ENCODE data around the gene CDYL2. TPM values are rescaled to one million over a fixed set of nuclear protein-coding genes. Genes with fewer than 3 reads are reported as not detected.
"Not testable (repeated sequence)": the region's sequence is repeated elsewhere in the genome, so short reads cannot be mapped to it uniquely, and the experiment has no call there.

Gene CDYL2
- total RNA-seq, 1 experiment from 2014 or later = 1.6 TPM

DNA sequence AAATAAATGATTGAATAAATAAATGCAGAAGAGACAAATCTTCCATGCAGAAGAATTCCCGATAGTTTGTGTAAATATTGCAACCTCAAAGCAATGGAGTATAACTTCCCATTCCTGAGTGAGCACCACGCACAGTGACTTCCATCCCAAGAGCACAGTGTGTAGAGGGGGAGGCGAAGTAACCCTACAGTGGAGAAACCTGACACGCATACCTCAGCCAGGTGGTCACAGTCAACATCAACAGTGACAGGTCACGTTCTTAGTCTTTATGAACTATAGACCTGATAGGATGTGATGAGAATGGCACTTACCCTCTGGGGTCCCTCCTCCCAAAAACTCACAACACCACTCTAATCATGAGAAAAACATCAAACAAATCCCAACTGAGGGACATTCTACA lies 152.0 kb downstream of the CDYL2 start:
- no peaks in the 10 kb centered on the region for H3K36me3 ChIP-seq (replicated peaks; ENCODE audit: control insufficient read depth, insufficient read depth, low read length)
- no peak for DNase-seq
- H3K27me3 ChIP-seq (ENCODE audit: control insufficient read depth, insufficient read depth, low read length) = no peaks in the 10 kb centered on the region
- H3K4me3 ChIP-seq (ENCODE audit: insufficient read depth, low read depth, low read length) = no peak overlapping the region

DNA sequence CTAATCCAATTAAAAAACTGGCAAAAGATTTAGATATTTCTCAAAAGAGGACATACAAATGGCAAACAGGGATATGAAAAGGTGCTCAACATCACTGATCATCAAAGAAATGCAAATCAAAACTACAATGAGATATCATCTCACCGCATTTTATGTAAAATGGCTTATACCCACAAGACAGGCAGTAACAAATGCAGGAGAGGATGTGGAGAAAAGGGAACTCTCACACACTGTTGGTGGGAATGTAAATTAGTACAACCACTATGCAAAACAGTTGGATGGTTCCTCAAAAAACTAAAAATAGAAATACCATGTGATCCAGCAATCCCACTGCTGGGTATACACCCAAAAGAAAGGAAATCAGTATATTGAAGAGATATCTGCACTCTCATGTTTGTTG lies 154.1 kb downstream of the CDYL2 start:
- not testable (repeated sequence) for H3K36me3 ChIP-seq (replicated peaks; ENCODE audit: control insufficient read depth, insufficient read depth, low read length); DNase-seq; H3K4me3 ChIP-seq (ENCODE audit: insufficient read depth, low read depth, low read length); H3K27me3 ChIP-seq (ENCODE audit: control insufficient read depth, insufficient read depth, low read length)

DNA sequence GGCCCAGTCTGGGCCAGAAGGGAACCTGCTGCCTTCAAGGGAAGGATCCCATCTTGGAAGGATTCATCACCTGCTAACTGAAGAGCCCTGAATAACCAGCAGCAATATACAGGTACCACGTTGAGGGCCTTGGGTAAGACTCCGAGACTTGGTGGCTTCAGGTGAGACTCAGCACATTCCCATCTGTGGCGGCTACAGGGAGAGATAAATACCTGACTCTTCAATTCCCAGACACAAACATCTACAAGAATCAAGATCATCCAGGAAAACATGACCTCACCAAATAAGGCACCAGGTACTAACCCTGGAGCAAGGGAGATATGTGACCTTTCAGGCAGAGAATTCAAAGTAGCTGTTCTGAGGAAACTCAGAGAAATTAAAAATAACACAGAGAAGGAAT lies 164.1 kb downstream of the CDYL2 start:
- DNase-seq = no peak
- Histone ChIP-seq H3K27me3 (ENCODE audit: control insufficient read depth, insufficient read depth, low read length) (no peaks in the 10 kb centered on the region), H3K4me3 (ENCODE audit: insufficient read depth, low read depth, low read length) (no peak overlapping the region), H3K36me3 (replicated peaks; ENCODE audit: control insufficient read depth, insufficient read depth, low read length) (no peaks in the 10 kb centered on the region)

DNA sequence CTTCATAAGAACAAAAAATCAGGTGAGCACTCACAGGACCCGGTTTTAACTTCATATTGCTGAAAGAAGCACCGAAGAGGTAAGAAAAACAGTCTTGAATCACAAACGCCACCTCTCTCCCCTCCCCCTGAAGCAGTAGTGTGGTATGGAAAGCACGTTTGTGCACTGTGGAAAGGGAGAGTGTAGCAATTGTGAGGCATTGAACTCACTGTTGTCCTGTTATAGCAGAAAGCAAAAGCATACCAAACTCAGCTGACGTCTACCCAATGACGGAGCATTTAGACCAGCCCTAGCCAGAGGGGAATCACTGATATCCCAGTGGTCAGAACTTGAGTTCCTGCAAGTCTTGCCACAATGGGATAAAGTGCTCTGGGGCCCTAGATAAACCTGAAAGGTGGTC lies 164.8 kb downstream of the CDYL2 start:
- Histone ChIP-seq H3K27me3 (ENCODE audit: control insufficient read depth, insufficient read depth, low read length) (no peaks in the 10 kb centered on the region), H3K4me3 (ENCODE audit: insufficient read depth, low read depth, low read length) (no peak overlapping the region), H3K36me3 (replicated peaks; ENCODE audit: control insufficient read depth, insufficient read depth, low read length) (no peaks in the 10 kb centered on the region)
- no peak for DNase-seq

DNA sequence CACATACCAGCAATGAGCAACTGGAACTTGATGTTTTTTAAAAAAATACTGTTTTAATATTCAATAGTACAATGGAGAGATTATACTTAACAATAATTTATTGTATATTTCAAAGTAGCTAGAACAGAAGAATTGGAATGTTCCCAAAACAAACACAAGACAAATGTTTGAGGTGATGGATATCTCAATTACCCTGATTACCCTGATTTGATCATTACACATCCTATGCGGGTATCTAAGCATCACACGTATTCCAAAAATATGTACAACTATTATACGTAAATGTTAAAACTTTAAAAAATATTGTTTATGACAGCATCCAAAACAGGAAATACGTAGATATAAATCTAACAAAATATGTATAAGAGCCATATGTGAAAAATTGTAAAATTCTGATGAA lies 166.8 kb downstream of the CDYL2 start:
- H3K36me3 ChIP-seq (replicated peaks; ENCODE audit: control insufficient read depth, insufficient read depth, low read length) = no peaks in the 10 kb centered on the region
- no peak for DNase-seq
- H3K4me3 ChIP-seq (ENCODE audit: insufficient read depth, low read depth, low read length) = no peak overlapping the region
- no peaks in the 10 kb centered on the region for H3K27me3 ChIP-seq (ENCODE audit: control insufficient read depth, insufficient read depth, low read length)

DNA sequence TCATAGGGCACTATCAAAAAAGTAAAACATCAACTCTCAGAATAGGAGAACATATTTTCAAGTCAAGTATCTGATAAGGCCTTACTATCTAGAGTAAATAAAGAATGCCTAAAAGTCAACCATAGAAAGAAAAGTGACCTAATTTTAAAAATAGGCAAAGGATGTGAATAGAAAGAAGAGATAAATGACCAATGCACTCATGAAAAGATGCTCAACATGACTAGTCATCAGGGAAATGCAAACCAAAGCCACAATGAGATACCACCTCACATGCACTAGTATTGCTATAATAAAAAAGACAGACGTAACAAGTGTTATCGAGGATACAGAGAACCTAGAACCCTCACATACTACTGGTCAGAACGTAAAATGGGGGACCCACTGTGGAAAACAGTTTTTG lies 172.8 kb downstream of the CDYL2 start:
- Histone ChIP-seq H3K27me3 (ENCODE audit: control insufficient read depth, insufficient read depth, low read length) (no peaks in the 10 kb centered on the region), H3K4me3 (ENCODE audit: insufficient read depth, low read depth, low read length) (no peak overlapping the region), H3K36me3 (replicated peaks; ENCODE audit: control insufficient read depth, insufficient read depth, low read length) (no peaks in the 10 kb centered on the region)
- DNase-seq = no peak

- H3K36me3 ChIP-seq (replicated peaks; ENCODE audit: control insufficient read depth, insufficient read depth, low read length) = no peaks in the 10 kb centered on the region
- no peak for DNase-seq
- no peaks in the 10 kb centered on the region for H3K27me3 ChIP-seq (ENCODE audit: control insufficient read depth, insufficient read depth, low read length)
- no peak overlapping the region for H3K4me3 ChIP-seq (ENCODE audit: insufficient read depth, low read depth, low read length)
These were observed 176.1 kb downstream of the CDYL2 start for GRCh38 chr16:80628254-80628653.

- Histone ChIP-seq H3K27me3 (ENCODE audit: control insufficient read depth, insufficient read depth, low read length) (no peaks in the 10 kb centered on the region), H3K36me3 (replicated peaks; ENCODE audit: control insufficient read depth, insufficient read depth, low read length) (no peaks in the 10 kb centered on the region), H3K4me3 (ENCODE audit: insufficient read depth, low read depth, low read length) (no peak overlapping the region)
- DNase-seq = no peak
These were observed 177.3 kb downstream of the CDYL2 start for GRCh38 chr16:80627108-80627507.

DNA sequence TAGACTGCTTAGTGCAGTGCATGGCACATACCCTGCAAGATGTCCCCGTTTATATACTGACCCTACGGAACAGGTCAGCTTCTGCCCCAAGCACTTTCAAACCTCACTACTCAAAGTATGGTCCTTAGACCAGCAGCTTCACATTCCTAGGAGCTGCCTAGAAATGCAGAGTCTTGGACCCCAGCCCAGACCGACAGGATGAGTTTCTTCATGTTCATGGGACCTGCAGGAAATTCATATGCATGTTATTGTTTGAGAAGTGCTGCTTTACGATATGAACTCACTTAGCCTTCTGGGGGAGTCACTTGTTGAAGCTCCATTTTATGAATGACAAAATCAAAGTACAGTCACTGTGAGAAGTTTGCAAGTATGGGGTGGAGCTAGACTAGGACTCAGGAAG lies 181.0 kb downstream of the CDYL2 start:
- no peaks in the 10 kb centered on the region for H3K36me3 ChIP-seq (replicated peaks; ENCODE audit: control insufficient read depth, insufficient read depth, low read length)
- no peak overlapping the region for H3K4me3 ChIP-seq (ENCODE audit: insufficient read depth, low read depth, low read length)
- H3K27me3 ChIP-seq (ENCODE audit: control insufficient read depth, insufficient read depth, low read length) = no peaks in the 10 kb centered on the region
- no peak for DNase-seq

- H3K27me3 ChIP-seq (ENCODE audit: control insufficient read depth, insufficient read depth, low read length) = no peaks in the 10 kb centered on the region
- no peak for DNase-seq
- no peak overlapping the region for H3K4me3 ChIP-seq (ENCODE audit: insufficient read depth, low read depth, low read length)
- H3K36me3 ChIP-seq (replicated peaks; ENCODE audit: control insufficient read depth, insufficient read depth, low read length) = no peaks in the 10 kb centered on the region
These were observed 182.4 kb downstream of the CDYL2 start for GRCh38 chr16:80622007-80622406.

DNA sequence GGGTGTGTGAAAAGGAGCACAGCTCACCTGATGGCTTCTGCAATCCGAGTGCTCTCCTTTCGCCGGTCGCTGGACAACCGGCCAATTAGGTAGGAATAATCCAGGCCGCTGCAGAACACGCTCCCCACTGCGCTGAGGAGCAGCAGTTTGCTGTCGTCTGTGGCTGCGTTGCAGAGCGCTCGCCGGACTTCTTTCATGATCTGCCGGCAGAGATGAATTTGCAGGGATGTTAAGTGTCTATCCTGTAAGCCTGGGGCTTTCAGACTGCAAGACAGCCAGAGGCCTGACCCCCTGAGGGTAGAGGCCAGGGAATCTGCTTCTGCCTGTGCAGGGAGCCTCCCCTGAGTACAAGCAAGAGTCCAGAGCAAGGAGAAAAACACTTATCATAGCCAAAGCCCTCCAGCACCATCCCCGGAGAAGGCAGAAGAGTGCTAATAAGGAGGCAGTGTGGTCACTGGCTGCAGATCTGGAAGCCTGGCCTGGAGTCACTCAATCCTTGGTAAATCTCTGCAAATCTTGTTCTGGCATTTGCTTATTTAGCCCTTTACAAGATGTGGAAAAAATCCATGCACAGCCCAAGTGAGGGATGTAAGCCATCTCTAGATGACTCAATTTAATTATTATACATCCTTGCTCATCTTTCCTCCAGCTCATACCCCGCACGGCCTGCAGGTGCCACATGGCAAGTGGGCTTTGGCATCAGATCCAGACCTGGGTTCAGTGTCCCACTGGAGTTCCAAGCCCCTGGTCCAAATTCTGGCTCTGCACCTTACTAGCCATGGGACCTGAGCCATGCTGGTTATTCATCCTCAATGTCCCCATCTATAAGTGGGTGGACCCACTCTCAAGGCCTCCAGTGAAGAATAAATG lies 183.4 kb downstream of the CDYL2 start:
- DNase-seq = no peak
- Histone ChIP-seq H3K4me3 (ENCODE audit: insufficient read depth, low read depth, low read length) (no peak overlapping the region), H3K36me3 (replicated peaks; ENCODE audit: control insufficient read depth, insufficient read depth, low read length) (no peaks in the 10 kb centered on the region), H3K27me3 (ENCODE audit: control insufficient read depth, insufficient read depth, low read length) (no peaks in the 10 kb centered on the region)

DNA sequence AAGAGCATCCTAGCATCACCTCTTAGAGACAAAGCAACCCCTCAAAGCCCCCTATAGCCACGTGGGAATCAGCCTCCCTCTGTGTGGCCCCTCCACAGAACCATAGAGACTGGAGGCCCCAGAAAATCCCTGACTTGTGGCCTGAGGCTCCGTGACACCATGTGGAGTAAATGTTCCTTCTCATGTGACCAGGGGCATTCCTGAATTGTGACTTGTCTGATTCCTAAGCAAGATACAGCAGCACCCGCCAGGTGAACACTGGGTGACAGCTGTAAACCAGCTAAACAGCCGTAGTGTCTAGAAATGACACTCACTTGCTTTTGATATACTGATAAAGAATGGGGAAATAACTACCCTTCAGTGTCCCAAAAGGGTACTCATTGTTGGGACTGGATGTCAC lies 184.6 kb downstream of the CDYL2 start:
- Histone ChIP-seq H3K36me3 (replicated peaks; ENCODE audit: control insufficient read depth, insufficient read depth, low read length) (no peaks in the 10 kb centered on the region), H3K27me3 (ENCODE audit: control insufficient read depth, insufficient read depth, low read length) (no peaks in the 10 kb centered on the region), H3K4me3 (ENCODE audit: insufficient read depth, low read depth, low read length) (no peak overlapping the region)
- DNase-seq = no peak

GRCh38 chr16:80618862-80619648 lies 185.3 kb downstream of the CDYL2 start:
- DNase-seq = no peak
- H3K36me3 ChIP-seq (replicated peaks; ENCODE audit: control insufficient read depth, insufficient read depth, low read length) = no peaks in the 10 kb centered on the region
- no peak overlapping the region for H3K4me3 ChIP-seq (ENCODE audit: insufficient read depth, low read depth, low read length)
- no peaks in the 10 kb centered on the region for H3K27me3 ChIP-seq (ENCODE audit: control insufficient read depth, insufficient read depth, low read length)

DNA sequence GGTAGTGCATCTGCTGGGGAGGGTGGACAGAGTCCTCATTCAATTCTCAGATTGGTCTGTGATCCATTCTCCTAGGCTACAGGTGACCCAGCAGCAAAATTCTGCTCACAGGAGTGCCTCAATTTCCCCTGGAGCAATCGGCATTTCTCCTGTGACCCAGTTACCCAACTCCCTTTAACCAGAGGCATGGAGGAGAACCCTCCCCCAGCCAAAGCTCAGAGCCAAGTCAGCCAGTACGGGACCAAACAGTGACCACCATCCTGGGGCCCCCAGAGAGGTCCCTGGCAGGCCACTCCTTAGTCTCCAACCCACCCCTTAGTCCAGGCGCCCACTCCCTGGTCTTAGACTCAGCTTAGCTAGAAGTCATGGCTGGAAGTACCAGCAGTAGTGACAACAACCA lies 188.0 kb downstream of the CDYL2 start:
- Histone ChIP-seq H3K4me3 (ENCODE audit: insufficient read depth, low read depth, low read length) (no peak overlapping the region), H3K36me3 (replicated peaks; ENCODE audit: control insufficient read depth, insufficient read depth, low read length) (no peaks in the 10 kb centered on the region), H3K27me3 (ENCODE audit: control insufficient read depth, insufficient read depth, low read length) (no peaks in the 10 kb centered on the region)
- DNase-seq = no peak

- no peak overlapping the region for H3K4me3 ChIP-seq (ENCODE audit: insufficient read depth, low read depth, low read length)
- no peak for DNase-seq
- H3K27me3 ChIP-seq (ENCODE audit: control insufficient read depth, insufficient read depth, low read length) = no peaks in the 10 kb centered on the region
- no peaks in the 10 kb centered on the region for H3K36me3 ChIP-seq (replicated peaks; ENCODE audit: control insufficient read depth, insufficient read depth, low read length)
These were observed 188.7 kb downstream of the CDYL2 start for GRCh38 chr16:80615735-80616134.

Data from H7 (cell line).